Measurements from ENCODE around the gene MAP7.

Gene MAP7

GRCh38 chr6:136350914-136351313 lies 199.3 kb downstream of the MAP7 start:
- Histone ChIP-seq H3K36me3 (ENCODE audit: insufficient read depth, low read length) (no peaks in the 10 kb centered on the region), H3K9ac (ENCODE audit: low read depth, low read length) (no peak overlapping the region), H3K9me3 (ENCODE audit: control insufficient read depth, insufficient read depth, low read length) (no peaks in the 10 kb centered on the region), H3K4me1 (ENCODE audit: insufficient read depth, low read length) (peaks cover 10% of the 10 kb centered on the region)

GRCh38 chr6:136347847-136348246 lies 202.4 kb downstream of the MAP7 start:
- Histone ChIP-seq H3K9ac (ENCODE audit: low read depth, low read length) (no peak overlapping the region), H3K36me3 (ENCODE audit: insufficient read depth, low read length) (no peaks in the 10 kb centered on the region), H3K4me1 (ENCODE audit: insufficient read depth, low read length) (peaks cover 10% of the 10 kb centered on the region), H3K9me3 (ENCODE audit: control insufficient read depth, insufficient read depth, low read length) (no peaks in the 10 kb centered on the region)

GRCh38 chr6:136345145-136345544 lies 205.1 kb downstream of the MAP7 start:
- no peaks in the 10 kb centered on the region for H3K9me3 ChIP-seq (ENCODE audit: control insufficient read depth, insufficient read depth, low read length)
- H3K4me1 ChIP-seq (ENCODE audit: insufficient read depth, low read length): no peaks in the 10 kb centered on the region
- no peaks in the 10 kb centered on the region for H3K36me3 ChIP-seq (ENCODE audit: insufficient read depth, low read length)
- H3K9ac ChIP-seq (ENCODE audit: low read depth, low read length): no peak overlapping the region

- no peak overlapping the region for H3K9ac ChIP-seq (ENCODE audit: low read depth, low read length)
- no peaks in the 10 kb centered on the region for H3K4me1 ChIP-seq (ENCODE audit: insufficient read depth, low read length)
- H3K9me3 ChIP-seq (ENCODE audit: control insufficient read depth, insufficient read depth, low read length): no peaks in the 10 kb centered on the region
- H3K36me3 ChIP-seq (ENCODE audit: insufficient read depth, low read length): no peaks in the 10 kb centered on the region
These were observed 205.8 kb downstream of the MAP7 start for GRCh38 chr6:136344420-136344819.

- no peaks in the 10 kb centered on the region for H3K9me3 ChIP-seq (ENCODE audit: control insufficient read depth, insufficient read depth, low read length)
- no peaks in the 10 kb centered on the region for H3K36me3 ChIP-seq (ENCODE audit: insufficient read depth, low read length)
- no peak overlapping the region for H3K9ac ChIP-seq (ENCODE audit: low read depth, low read length)
- H3K4me1 ChIP-seq (ENCODE audit: insufficient read depth, low read length): no peaks in the 10 kb centered on the region
These were observed 206.5 kb downstream of the MAP7 start for GRCh38 chr6:136343700-136344099.

- H3K9ac ChIP-seq (ENCODE audit: low read depth, low read length): no peak overlapping the region
These were observed 206.9 kb downstream of the MAP7 start for GRCh38 chr6:136343275-136343674.

GRCh38 chr6:136341967-136342366 lies 208.3 kb downstream of the MAP7 start:
- H3K4me1 ChIP-seq (ENCODE audit: insufficient read depth, low read length): no peaks in the 10 kb centered on the region
- no peak overlapping the region for H3K9ac ChIP-seq (ENCODE audit: low read depth, low read length)
- no peaks in the 10 kb centered on the region for H3K9me3 ChIP-seq (ENCODE audit: control insufficient read depth, insufficient read depth, low read length)
- no peaks in the 10 kb centered on the region for H3K36me3 ChIP-seq (ENCODE audit: insufficient read depth, low read length)

More at GRCh38 chr6:136343275-136343674, 206.9 kb downstream of the MAP7 start:
- no peaks in the 10 kb centered on the region for H3K36me3 ChIP-seq (ENCODE audit: insufficient read depth, low read length)
- H3K4me1 ChIP-seq (ENCODE audit: insufficient read depth, low read length): no peaks in the 10 kb centered on the region
- H3K9me3 ChIP-seq (ENCODE audit: control insufficient read depth, insufficient read depth, low read length): no peaks in the 10 kb centered on the region

- H3K36me3 ChIP-seq (ENCODE audit: insufficient read depth, low read length): no peaks in the 10 kb centered on the region
- H3K4me1 ChIP-seq (ENCODE audit: insufficient read depth, low read length): no peaks in the 10 kb centered on the region
- no peak overlapping the region for H3K9ac ChIP-seq (ENCODE audit: low read depth, low read length)
- no peaks in the 10 kb centered on the region for H3K9me3 ChIP-seq (ENCODE audit: control insufficient read depth, insufficient read depth, low read length)
These were observed 208.9 kb downstream of the MAP7 start for GRCh38 chr6:136341367-136341766.

- Histone ChIP-seq H3K9ac (ENCODE audit: low read depth, low read length) (no peak overlapping the region), H3K9me3 (ENCODE audit: control insufficient read depth, insufficient read depth, low read length) (no peaks in the 10 kb centered on the region), H3K36me3 (ENCODE audit: insufficient read depth, low read length) (no peaks in the 10 kb centered on the region), H3K4me1 (ENCODE audit: insufficient read depth, low read length) (no peaks in the 10 kb centered on the region)
These were observed 211.7 kb downstream of the MAP7 start for GRCh38 chr6:136338486-136338885.

- H3K36me3 ChIP-seq (ENCODE audit: insufficient read depth, low read length): no peaks in the 10 kb centered on the region
- H3K9me3 ChIP-seq (ENCODE audit: control insufficient read depth, insufficient read depth, low read length): no peaks in the 10 kb centered on the region
- H3K4me1 ChIP-seq (ENCODE audit: insufficient read depth, low read length): no peaks in the 10 kb centered on the region
- no peak overlapping the region for H3K9ac ChIP-seq (ENCODE audit: low read depth, low read length)
These were observed 212.6 kb downstream of the MAP7 start for GRCh38 chr6:136337606-136338005.

GRCh38 chr6:136337121-136337520 lies 213.1 kb downstream of the MAP7 start:
- Histone ChIP-seq H3K4me1 (ENCODE audit: insufficient read depth, low read length) (no peaks in the 10 kb centered on the region), H3K36me3 (ENCODE audit: insufficient read depth, low read length) (no peaks in the 10 kb centered on the region), H3K9me3 (ENCODE audit: control insufficient read depth, insufficient read depth, low read length) (no peaks in the 10 kb centered on the region), H3K9ac (ENCODE audit: low read depth, low read length) (no peak overlapping the region)

GRCh38 chr6:136335736-136336363 lies 214.4 kb downstream of the MAP7 start:
- Histone ChIP-seq H3K36me3 (ENCODE audit: insufficient read depth, low read length) (no peaks in the 10 kb centered on the region), H3K9ac (ENCODE audit: low read depth, low read length) (no peak overlapping the region), H3K4me1 (ENCODE audit: insufficient read depth, low read length) (no peaks in the 10 kb centered on the region), H3K9me3 (ENCODE audit: control insufficient read depth, insufficient read depth, low read length) (no peaks in the 10 kb centered on the region)

GRCh38 chr6:136334853-136335252 lies 215.4 kb downstream of the MAP7 start:
- H3K4me1 ChIP-seq (ENCODE audit: insufficient read depth, low read length): no peaks in the 10 kb centered on the region
- H3K9ac ChIP-seq (ENCODE audit: low read depth, low read length): no peak overlapping the region
- no peaks in the 10 kb centered on the region for H3K9me3 ChIP-seq (ENCODE audit: control insufficient read depth, insufficient read depth, low read length)
- H3K36me3 ChIP-seq (ENCODE audit: insufficient read depth, low read length): no peaks in the 10 kb centered on the region

GRCh38 chr6:136334465-136334846 lies 215.8 kb downstream of the MAP7 start:
- H3K36me3 ChIP-seq (ENCODE audit: insufficient read depth, low read length): no peaks in the 10 kb centered on the region
- H3K9ac ChIP-seq (ENCODE audit: low read depth, low read length): no peak overlapping the region
- no peaks in the 10 kb centered on the region for H3K4me1 ChIP-seq (ENCODE audit: insufficient read depth, low read length)

GRCh38 chr6:136333824-136334464 lies 216.3 kb downstream of the MAP7 start:
- H3K36me3 ChIP-seq (ENCODE audit: insufficient read depth, low read length): no peaks in the 10 kb centered on the region
- no peak overlapping the region for H3K9ac ChIP-seq (ENCODE audit: low read depth, low read length)
- no peaks in the 10 kb centered on the region for H3K4me1 ChIP-seq (ENCODE audit: insufficient read depth, low read length)
- H3K9me3 ChIP-seq (ENCODE audit: control insufficient read depth, insufficient read depth, low read length): no peaks in the 10 kb centered on the region

More at GRCh38 chr6:136334465-136334846, 215.8 kb downstream of the MAP7 start:
- H3K9me3 ChIP-seq (ENCODE audit: control insufficient read depth, insufficient read depth, low read length): no peaks in the 10 kb centered on the region

Data from ES-I3 (cell line).